Measurements from ENCODE around the gene PARD3B.

DNA sequence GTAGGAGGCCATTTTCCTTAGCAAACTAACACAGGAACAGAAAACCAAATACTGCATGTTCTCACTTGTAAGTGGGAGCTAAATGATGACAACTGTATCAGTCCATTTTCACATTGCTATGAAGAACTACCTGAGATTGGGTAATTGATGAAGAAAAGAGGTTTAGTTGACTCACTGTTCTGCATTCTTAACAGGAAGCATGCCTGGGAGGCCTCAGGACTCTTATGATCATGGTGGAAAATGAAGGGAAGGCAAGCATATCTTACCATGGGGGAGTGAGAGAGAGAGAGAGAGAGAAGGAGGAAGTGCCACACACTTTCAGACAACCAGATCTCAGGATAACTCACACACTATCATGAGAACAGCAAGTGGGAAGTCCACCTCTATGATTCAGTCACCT, 105.3 kb downstream of the PARD3B start:
- TF ChIP-seq, protein P1, sequence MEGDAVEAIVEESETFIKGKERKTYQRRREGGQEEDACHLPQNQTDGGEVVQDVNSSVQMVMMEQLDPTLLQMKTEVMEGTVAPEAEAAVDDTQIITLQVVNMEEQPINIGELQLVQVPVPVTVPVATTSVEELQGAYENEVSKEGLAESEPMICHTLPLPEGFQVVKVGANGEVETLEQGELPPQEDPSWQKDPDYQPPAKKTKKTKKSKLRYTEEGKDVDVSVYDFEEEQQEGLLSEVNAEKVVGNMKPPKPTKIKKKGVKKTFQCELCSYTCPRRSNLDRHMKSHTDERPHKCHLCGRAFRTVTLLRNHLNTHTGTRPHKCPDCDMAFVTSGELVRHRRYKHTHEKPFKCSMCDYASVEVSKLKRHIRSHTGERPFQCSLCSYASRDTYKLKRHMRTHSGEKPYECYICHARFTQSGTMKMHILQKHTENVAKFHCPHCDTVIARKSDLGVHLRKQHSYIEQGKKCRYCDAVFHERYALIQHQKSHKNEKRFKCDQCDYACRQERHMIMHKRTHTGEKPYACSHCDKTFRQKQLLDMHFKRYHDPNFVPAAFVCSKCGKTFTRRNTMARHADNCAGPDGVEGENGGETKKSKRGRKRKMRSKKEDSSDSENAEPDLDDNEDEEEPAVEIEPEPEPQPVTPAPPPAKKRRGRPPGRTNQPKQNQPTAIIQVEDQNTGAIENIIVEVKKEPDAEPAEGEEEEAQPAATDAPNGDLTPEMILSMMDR (IDR thresholded peaks at IDR 0.05), result no peak
- no peak for TF ChIP-seq POLR2A (IDR thresholded peaks at IDR 0.05)
